Colon (tissue), 2 donors: ENCODE measurements around the gene ZNF608.

Experiments used
- FAIRE-seq: peaks from 2 replicates; lab custom pipeline; 2012; peaks lifted over from hg19 to GRCh38; lab: Jason Lieb, UNC
- donor health status: control.
- donor health status: control.

Gene ZNF608

GRCh38 chr5:124736805-124737188 is 9.6 kb downstream of the ZNF608 start:
- no peak for FAIRE-seq

- no peak for FAIRE-seq
Observed at GRCh38 chr5:124736082-124736804, 10.2 kb downstream of the ZNF608 start.

- no peak for FAIRE-seq
Observed at GRCh38 chr5:124735169-124735858, 11.1 kb downstream of the ZNF608 start.

- FAIRE-seq = no peak
Observed at GRCh38 chr5:124734574-124735168, 11.8 kb downstream of the ZNF608 start.

GRCh38 chr5:124733329-124733650 is 13.1 kb downstream of the ZNF608 start:
- FAIRE-seq = no peak

GRCh38 chr5:124732428-124733328 is 13.8 kb downstream of the ZNF608 start:
- no peak for FAIRE-seq

GRCh38 chr5:124730381-124730780 is 16.1 kb downstream of the ZNF608 start:
- no peak for FAIRE-seq

GRCh38 chr5:124729720-124730359 is 16.6 kb downstream of the ZNF608 start:
- FAIRE-seq = no peak

GRCh38 chr5:124728968-124729332 is 17.5 kb downstream of the ZNF608 start:
- no peak for FAIRE-seq

GRCh38 chr5:124728331-124728967 is 18.0 kb downstream of the ZNF608 start:
- FAIRE-seq = no peak

- no peak for FAIRE-seq
Observed at GRCh38 chr5:124726631-124727362, 19.6 kb downstream of the ZNF608 start.

- FAIRE-seq = no peak
Observed at GRCh38 chr5:124725622-124726258, 20.7 kb downstream of the ZNF608 start.

- no peak for FAIRE-seq
Observed at GRCh38 chr5:124725040-124725434, 21.4 kb downstream of the ZNF608 start.

GRCh38 chr5:124724357-124725039 is 21.9 kb downstream of the ZNF608 start:
- no peak for FAIRE-seq

- FAIRE-seq = no peak
Observed at GRCh38 chr5:124721229-124721735, 25.2 kb downstream of the ZNF608 start.

GRCh38 chr5:124720593-124720992 is 25.8 kb downstream of the ZNF608 start:
- no peak for FAIRE-seq

- FAIRE-seq = no peak
Observed at GRCh38 chr5:124719113-124719967, 27.1 kb downstream of the ZNF608 start.

GRCh38 chr5:124718380-124718789 is 28.1 kb downstream of the ZNF608 start:
- no peak for FAIRE-seq

- peak; percentile 65 for FAIRE-seq
Observed at GRCh38 chr5:124716169-124716568, 30.3 kb downstream of the ZNF608 start.
